ENCODE measurements around the gene ABCC2. TPM values are rescaled to one million over a fixed set of nuclear protein-coding genes. Genes with fewer than 3 reads are reported as not detected.
"Not testable (repeated sequence)": the region's sequence is repeated elsewhere in the genome, so short reads cannot be mapped to it uniquely, and the experiment has no call there.

The ABCC2 gene
- total RNA-seq, 4 donors from 2014 or later = 9.9 to 156 (median 64.6) TPM

DNA sequence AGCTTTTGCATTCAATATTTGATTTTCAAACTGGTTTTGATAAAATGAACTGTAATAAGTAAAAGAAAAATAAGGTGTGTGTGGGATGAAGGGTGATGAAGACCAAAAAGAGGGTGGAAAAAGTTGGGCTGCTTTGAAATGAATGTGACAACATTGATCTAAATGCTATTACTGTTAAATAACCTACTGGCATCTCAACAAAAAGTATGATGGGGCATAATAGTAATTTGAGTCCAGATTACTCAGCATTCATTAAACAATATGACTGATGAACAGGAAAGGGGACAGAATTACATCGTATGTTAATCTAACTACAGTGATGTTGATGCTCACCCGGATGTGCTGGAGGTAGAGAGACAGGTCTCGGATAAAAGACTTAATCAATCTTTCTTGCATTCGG lies 112.2 kb downstream of the ABCC2 start:
- no peaks in the 10 kb centered on the region for H3K27me3 ChIP-seq
- no peak for TF ChIP-seq POLR2A (IDR thresholded peaks at IDR 0.05)
- TF ChIP-seq, protein P1, sequence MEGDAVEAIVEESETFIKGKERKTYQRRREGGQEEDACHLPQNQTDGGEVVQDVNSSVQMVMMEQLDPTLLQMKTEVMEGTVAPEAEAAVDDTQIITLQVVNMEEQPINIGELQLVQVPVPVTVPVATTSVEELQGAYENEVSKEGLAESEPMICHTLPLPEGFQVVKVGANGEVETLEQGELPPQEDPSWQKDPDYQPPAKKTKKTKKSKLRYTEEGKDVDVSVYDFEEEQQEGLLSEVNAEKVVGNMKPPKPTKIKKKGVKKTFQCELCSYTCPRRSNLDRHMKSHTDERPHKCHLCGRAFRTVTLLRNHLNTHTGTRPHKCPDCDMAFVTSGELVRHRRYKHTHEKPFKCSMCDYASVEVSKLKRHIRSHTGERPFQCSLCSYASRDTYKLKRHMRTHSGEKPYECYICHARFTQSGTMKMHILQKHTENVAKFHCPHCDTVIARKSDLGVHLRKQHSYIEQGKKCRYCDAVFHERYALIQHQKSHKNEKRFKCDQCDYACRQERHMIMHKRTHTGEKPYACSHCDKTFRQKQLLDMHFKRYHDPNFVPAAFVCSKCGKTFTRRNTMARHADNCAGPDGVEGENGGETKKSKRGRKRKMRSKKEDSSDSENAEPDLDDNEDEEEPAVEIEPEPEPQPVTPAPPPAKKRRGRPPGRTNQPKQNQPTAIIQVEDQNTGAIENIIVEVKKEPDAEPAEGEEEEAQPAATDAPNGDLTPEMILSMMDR (IDR thresholded peaks at IDR 0.05) = no peak
- no peak overlapping the region for H3K27ac ChIP-seq
- H3K4me3 ChIP-seq = no peak overlapping the region
- H3K4me1 ChIP-seq = no peaks in the 10 kb centered on the region
- H3K9me3 ChIP-seq = no peaks in the 10 kb centered on the region
- DNase-seq = no peak
- H3K36me3 ChIP-seq = peaks cover 0 to 86% (median 0%) of the 10 kb centered on the region in 3 donors

GRCh38 chr10:99895066-99895465 lies 112.6 kb downstream of the ABCC2 start:
- not testable (repeated sequence) for H3K27me3 ChIP-seq, H3K9me3 ChIP-seq, H3K27ac ChIP-seq, H3K4me1 ChIP-seq, H3K4me3 ChIP-seq, DNase-seq
- H3K36me3 ChIP-seq = peaks cover 0 to 87% (median 0%) of the 10 kb centered on the region in 3 donors

- Histone ChIP-seq H3K27ac (no peak overlapping the region), H3K9me3 (no peaks in the 10 kb centered on the region), H3K4me1 (no peaks in the 10 kb centered on the region), H3K36me3 (peaks cover 0 to 88% (median 0%) of the 10 kb centered on the region in 3 donors), H3K27me3 (no peaks in the 10 kb centered on the region), H3K4me3 (no peak overlapping the region)
- DNase-seq = no peak
- TF ChIP-seq, protein P1 (IDR thresholded peaks at IDR 0.05) = no peak
- no peak for TF ChIP-seq POLR2A (IDR thresholded peaks at IDR 0.05)
These were observed 113.4 kb downstream of the ABCC2 start for GRCh38 chr10:99895867-99896266.

Other genes starting within 250 kb of the ABCC2 start
- 10 to 100 TPM in 2 of 4 donors, 1 to 10 TPM in 2; 4.9 to 19.0 (median 8.7) TPM for gene NKX2-3, start 249.7 kb upstream of the ABCC2 start, total RNA-seq
- gene SLC25A28, start 162.2 kb upstream of the ABCC2 start, total RNA-seq = 10 to 100 TPM; 16.1 to 63.5 (median 27.5) TPM
- gene ENTPD7, start 123.1 kb upstream of the ABCC2 start, total RNA-seq = 10 to 100 TPM; 11.6 to 76.0 (median 35.2) TPM
- 10 to 100 TPM; 26.6 to 33.8 (median 32.9) TPM for gene COX15, start 50.5 kb upstream of the ABCC2 start, total RNA-seq
- gene CUTC, start 50.4 kb upstream of the ABCC2 start, total RNA-seq = 10 to 100 TPM; 11.7 to 53.6 (median 17.0) TPM
- 10 to 100 TPM; 53.6 to 96.0 (median 69.6) TPM for gene DNMBP, start 227.3 kb downstream of the ABCC2 start, total RNA-seq